SKM-1 (cell line): ENCODE data around the gene NPEPPS.

Experiments
- DNase-seq: peaks from one replicate; lab custom pipeline; 2025; ENCODE audit not compliant: unreplicated experiment; lab: John Stamatoyannopoulos, UW

NPEPPS gene

DNA sequence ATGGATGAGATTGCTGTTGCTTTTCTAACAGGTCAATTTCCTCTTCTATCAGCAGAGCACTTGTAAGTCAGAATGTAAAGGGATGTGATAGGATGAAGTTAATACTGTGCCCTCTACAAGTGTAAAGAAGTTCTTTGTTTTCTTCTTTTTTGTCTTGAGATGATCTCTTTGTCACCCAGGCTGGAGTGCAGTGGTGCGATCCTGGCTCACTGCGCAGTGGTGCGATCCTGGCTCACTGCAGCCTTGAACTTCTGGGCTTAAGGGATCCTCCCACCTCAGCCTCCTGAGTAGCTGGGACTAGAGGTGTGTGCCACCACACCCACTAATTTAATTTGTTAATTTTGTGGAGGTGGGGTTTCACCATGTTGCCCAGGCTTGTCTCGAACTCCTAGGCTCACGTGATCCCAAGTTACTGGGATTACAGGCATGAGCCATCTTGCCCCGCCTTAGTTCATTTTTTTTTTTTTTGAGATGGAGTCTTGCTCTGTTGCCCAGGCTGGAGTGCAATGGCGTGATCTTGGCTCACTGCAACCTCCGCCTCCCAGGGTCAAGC is 97.2 kb downstream of the NPEPPS start:
- DNase-seq = no peak

DNA sequence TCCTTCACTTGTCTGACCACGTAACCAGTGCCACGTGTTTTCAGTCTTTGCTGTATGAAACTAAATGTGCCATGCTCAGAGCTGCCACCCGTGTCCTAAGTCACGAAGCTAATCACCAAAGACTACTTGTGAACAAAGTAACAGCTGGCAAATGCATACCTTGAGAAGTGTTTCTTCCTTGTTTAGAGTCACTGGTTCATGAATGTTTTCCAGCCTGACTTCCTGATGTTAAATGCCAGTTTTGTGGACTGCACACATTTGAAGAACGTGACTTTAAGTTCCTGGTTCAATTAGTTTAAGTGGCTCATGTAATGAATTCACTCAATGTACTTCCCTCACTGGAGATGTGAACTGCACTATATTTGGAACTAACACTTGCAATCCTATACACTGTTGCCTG is 98.9 kb downstream of the NPEPPS start:
- no peak for DNase-seq

DNA sequence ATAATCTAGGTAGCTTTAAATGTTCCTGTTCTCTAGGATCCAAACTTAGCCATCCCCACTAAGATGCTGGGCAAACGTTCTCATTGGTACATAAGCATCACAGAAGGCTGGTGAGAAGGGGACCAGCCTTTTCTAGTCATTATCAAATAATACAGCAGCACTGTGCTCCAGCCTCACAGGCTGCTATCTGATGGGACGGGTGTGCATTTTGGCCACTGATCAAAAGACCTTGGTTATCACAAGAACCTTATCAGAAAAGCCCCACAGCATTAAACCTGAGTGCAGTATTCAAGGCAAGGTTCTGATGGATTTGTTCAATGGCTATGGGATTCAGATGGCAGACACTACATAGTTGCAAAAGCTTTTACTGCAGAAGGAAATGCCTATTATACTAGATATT is 99.7 kb downstream of the NPEPPS start:
- DNase-seq = no peak

DNA sequence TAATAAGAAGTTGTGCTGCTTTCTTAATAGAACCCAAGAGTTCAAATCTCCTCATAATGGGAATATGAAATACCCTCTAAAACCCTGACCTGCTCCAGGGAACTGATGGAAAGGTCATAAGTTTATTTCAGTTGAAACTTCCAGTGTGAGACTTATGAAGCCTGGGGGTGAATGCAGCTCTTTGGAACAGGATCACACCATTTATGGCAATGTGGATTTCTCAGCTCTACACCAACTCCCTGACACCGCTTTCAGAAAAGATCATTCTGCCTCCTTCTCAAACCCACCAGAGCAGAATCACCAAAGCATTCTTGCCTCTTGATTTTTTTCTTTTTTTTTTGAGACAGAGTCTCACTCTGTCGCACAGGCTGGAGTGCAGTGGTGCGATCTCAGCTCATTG is 102.1 kb downstream of the NPEPPS start:
- DNase-seq = no peak

DNA sequence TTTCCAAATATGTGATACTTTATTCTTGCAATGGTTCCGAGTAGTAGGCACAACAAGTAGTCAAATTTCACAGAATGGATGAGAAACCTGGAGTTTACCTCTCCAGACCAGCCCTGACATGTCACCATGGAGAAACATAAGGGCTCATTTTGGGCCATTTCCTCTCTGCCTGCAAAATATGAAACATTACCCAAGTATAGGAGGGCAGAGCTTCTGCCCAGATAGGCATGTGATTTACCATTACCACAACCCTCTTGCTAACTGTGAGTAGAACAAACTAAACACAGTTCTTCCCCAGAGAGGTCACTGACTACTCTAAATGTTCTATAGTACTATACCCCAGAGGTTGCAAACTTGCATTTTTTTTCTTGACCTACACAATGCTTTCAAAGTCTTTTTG is 103.1 kb downstream of the NPEPPS start:
- DNase-seq = no peak

DNA sequence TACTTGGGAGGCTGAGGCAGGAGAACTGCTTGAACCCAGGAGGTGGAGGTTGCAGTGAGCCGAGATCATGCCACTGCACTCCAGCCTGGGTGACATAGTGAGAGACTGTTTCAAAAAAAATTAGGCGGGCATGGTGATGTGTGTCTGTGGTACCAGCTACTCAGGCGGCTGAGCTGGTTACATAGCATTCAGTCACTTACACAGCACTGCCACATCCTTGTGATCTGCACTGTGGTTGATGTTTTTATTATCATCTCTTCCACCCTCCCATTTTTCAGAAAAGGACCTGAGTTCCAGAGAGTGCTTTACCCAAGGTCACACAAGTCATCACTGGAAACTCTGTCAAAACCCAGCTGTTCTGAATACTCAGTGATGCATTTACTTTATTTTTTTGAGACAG is 104.0 kb downstream of the NPEPPS start:
- no peak for DNase-seq

DNA sequence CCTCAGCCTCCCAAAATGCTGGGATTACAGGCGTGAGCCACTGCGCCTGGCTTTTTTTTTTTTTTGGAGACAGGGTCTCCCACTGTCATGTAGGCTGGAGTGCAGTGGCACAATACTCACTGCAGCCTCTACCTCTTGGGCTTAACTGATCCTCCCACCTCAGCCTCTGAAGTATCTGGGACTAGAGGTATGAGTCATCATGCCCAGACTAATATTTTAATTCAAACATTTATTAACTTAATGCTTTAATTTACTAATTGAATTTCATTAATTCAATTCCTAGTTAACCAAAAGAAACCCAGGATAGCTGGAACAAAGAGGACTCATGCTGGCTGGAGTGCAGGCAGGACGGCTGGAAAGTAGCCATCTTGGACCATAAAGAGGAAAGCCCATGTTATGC is 104.8 kb downstream of the NPEPPS start:
- no peak for DNase-seq

DNA sequence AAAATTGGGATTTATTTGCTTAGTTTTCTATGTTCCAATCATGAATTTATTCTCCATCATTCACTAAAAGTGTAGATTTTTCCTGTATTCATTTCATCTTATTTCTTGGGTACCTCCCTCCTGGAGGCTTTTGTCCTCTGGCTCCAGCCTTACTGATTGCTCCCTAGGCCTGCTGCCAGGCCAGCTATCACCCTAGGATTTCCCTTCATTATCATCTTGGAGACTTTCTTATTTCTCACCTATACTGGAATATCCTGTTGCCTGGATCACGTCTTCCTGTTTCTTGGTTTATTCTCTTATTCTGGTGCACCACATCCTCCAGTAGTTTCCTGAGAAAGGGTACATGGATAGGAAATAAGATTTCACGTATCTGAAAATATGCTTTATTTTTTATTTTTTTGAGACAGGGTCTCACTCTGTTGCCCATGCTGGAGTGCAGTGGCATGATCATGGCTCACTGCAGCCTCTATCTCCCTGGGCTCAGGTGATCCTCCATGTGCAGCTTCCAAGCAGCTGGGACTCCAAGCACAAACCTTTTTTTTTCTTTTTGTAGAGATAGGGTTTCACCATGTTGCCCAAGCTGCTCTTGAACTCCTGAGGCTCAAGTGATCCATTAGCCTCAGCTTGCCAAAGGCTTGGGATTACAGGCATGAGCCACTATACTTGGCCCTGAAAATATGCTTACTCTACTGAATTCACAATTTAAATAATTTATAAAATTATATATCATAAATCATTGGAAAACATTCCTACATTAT is 105.5 kb downstream of the NPEPPS start:
- no peak for DNase-seq

DNA sequence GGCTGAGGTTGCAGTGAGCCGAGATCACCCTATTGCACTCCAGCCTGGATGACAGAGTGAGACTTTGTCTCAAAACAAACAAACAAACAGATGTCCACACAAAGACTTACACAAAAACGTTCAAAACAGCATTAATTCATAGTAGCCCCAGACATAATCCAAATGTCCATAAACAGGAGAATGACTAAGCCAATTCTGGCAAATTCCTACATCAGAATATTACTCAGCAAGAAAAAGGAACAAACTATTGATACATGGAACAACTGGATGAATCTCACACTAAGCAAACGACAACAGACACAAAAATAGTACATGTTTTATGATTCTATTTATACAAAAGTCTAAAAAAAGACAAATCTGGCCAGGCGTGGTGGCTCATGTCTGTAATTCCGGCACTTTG is 108.0 kb downstream of the NPEPPS start:
- no peak for DNase-seq

DNA sequence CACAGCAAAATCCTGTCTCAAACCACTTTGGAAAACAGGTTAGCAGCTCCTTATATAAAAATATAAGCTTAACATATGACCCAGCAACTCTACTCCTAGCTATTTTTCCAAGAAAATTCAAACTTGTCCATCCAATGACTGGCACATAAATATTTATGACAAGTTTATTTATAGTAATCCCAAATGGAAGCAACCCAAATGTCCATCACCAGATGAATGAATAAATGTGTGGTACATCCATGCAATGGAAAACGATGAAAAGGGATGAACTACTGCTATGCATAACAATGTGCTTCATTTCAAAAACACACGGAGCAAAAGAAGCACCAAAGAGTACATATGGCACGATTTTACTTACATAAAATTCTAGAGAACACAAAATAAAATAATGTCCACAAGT is 109.2 kb downstream of the NPEPPS start:
- no peak for DNase-seq

DNA sequence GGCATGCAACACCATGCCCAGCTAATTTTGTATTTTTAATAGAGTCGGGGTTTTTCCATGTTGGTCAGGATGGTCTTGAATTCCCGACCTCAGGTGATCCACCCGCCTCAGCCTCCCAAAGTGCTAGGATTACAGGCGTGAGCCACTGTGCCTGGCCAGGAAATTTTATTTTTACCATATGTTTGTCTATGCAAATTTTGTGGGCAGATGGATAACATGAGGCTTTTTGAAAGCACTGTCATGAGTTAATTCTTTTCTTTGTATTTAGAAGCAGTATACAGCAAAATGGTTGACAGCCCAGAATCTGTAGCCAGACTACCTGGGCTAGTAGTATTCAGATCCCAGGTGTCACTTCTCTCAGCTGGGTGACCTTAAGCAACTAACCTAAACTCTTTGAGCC is 110.3 kb downstream of the NPEPPS start:
- no peak for DNase-seq

DNA sequence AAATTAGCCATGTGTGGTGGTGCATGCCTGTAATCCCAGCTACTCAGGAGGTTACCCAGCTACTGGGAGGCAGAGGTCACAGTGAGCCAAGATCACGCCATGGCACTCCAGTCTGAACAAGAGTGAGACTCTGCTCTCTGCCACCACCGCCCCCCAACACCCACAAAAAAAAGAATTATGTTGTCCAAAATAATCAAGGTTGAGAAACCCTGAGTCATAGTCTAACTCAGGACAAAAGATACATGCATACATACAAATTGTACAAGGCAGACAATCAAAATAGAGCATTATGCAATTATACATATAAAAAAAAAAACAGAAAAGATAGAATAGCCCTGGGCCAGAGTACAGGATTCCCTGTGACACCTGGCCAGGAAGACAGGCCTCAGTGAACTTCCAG is 112.2 kb downstream of the NPEPPS start:
- no peak for DNase-seq

DNA sequence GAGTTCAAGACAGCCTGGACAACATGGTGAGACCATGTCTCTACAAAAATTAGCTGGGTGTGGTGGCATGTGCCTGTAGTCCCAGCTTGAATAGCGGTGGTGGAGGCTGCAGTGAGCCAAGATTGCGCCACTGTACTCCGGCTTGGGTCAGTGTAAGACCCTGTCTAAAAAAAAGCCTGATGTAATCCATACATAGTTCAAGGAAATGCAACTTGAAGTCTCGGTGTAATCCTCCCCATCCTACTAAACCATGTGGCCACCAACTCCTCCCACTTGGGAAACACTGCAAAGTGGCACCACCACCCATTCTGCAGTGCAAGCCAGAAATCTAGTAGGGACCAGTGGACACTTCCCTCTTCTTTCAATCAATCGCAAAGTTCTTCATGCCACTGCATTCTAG is 113.4 kb downstream of the NPEPPS start:
- DNase-seq = peak; percentile 51

DNA sequence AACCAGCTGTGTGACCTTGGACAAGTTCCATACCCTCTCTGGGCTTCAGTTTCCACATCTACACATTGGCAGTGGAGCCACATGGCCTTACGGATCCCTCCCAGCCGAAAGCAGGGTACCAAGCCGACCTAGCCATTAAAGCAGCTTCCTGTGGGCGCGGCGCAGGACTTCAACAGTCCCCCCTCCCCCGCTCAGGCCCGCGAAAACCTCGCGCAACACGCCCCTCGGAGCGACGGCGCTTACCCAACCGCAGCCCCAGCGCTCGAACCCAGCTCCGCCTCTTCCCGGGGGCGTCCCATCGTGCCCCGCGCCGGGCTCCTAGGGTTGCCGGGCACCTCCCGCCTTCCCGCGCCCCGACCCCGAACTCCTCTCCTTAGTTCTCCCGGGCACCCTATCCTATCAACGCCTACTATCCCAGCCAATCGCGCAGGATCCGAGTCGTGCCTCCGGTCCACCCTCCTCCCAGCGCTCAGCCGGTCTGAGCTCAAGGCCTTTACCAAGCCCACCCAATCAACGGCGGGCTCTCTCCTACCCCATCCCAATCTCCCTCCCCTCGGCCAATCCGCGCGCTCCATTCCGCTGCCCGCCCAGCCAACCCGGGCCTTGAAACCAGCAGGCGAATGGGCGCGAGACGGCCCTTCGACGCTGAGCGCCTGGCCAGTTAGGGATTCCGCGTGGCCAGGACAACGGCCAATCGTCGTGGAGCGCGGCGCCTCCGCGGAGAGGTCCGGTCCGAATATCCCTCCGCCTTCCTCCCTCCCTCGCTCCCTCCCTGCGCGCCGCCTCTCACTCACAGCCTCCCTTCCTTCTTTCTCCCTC is 118.5 kb downstream of the NPEPPS start, which contains the start of gene KPNB1:
Gene KPNB1 (plus strand): TSS at position 767 of the 819 bp plus-strand sequence. CDS start 326 bp downstream, outside the sequence.
- peak; percentile 99 for DNase-seq

DNA sequence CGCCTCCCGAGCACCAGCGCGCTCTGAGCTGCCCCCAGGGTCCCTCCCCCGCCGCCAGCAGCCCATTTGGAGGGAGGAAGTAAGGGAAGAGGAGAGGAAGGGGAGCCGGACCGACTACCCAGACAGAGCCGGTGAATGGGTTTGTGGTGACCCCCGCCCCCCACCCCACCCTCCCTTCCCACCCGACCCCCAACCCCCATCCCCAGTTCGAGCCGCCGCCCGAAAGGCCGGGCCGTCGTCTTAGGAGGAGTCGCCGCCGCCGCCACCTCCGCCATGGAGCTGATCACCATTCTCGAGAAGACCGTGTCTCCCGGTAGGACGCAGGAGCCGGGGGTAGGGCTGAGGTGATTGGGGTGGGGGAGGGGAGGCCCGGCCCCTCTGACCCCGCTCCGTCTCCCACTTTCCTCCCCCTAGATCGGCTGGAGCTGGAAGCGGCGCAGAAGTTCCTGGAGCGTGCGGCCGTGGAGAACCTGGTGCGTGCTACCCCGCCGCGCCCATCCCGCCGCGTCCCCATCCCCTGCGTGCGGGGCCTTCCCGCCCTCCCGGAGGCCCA is 119.1 kb downstream of the NPEPPS start:
- peak; percentile 56 for DNase-seq

DNA sequence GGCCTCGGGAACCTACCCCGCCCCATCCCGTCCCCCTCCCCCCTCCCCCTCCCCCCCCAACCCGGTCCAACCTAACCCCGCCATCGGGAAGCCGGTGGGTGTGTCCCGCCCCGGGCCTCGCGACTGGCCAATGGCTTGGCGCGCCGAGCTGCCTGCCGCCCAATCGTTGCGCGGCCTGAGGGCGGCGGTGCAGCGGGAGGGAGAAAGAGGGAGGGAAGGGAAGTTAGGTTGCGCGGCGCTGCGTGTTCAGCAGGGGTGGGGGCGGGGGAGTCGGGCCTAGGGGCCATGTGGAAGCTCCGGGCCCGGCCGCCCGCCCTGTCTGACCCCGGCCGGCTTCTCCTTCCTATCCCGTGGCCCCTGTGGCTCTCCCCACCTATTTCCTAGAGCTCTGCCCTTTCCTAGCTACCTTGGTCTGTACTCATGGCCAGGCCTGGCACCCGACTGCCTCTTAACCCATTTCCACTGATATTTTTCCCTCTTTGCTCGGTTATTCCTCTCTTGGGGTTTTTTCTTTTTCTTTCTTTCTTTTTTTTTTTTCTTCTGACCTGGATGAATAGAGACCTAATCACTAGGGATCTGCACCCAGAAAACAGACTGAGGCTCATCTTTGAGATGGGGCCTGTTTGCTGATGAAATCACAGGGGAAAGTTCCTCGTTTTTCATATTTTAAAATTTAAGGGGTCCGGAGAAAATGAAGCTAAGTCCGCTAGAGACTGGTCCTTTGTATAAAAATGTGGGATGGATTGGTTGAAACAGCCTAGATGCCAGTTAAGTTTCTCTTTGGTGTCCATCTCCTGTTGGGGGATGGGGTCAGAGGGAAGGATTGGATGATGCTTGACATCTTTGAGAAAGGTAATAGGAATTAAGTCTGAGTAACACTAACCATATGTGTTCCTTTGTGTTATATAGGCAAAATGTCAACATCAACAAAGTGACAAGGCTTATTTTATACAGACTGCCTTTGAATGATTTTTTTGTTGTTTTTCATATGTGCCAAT is 119.9 kb downstream of the NPEPPS start:
- DNase-seq = peak; percentile 90

DNA sequence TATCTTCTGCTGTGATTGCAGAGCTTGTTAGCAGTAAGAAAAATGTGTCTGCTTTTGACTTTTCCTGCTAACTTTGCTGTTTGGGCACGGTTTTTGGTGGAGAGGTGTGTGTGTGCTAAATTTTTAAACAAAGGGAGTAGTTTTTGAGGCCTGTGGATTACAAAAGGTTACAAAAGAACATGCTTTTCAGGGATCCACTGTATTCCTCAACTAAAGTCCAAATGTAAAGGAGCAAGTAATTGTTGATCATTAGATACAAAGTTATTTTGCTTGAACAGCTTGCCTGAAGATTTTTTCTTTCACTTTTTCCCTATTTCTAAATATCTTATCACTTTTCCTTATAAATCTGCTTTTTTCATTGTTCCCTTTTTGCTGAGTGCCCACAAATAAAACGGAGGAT is 120.8 kb downstream of the NPEPPS start:
- DNase-seq = no peak

DNA sequence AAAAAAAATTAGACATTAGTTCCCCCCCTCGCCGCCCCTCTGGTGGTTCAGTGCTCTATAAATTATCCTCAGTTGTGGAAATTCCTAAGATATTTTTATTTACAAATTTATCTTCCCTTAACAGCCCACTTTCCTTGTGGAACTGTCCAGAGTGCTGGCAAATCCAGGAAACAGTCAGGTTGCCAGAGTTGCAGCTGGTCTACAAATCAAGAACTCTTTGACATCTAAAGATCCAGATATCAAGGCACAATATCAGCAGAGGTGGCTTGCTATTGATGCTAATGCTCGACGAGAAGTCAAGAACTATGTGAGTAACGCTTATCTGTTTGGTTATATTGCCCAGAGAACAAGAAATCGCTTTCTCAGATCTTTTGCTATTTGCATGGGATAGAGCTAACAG is 121.7 kb downstream of the NPEPPS start:
- DNase-seq = no peak

DNA sequence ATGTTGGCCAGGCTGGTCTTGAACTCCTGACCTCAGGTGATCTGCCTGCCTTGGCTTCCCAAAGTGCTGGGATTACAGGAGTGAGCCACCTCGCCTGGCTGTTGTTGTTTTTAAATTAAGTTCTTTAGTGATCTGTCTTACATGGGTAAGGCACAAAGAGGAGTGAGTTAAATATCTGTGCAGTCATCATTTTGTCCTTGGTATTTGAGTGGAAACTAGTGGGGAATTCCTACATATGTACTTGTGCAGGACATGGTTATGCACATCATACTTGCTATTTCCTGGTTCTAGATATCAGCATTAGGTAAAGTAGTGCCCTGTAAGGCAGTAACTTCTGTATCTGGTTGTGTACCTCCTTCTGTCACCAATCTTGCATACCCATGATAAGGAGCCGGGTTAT is 122.5 kb downstream of the NPEPPS start:
- DNase-seq = no peak

DNA sequence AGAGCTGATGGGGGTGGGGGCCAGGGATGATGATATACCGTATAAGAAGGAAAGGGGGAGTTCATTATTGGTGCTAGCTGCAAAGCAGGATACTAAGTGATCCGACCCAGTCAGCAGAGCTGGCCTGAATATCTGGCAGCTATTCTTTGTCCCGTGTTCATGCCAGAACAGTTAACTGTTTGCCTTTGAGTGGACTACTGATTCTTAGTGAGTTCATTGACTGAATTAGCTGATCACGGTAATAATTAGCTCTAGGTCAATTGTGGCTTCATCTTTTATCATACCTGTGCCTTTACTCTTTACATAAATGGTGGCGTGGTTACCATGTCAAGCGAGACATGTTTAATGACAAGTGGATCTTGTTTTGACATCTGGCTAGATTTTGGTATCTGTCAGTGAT is 124.1 kb downstream of the NPEPPS start:
- no peak for DNase-seq

DNA sequence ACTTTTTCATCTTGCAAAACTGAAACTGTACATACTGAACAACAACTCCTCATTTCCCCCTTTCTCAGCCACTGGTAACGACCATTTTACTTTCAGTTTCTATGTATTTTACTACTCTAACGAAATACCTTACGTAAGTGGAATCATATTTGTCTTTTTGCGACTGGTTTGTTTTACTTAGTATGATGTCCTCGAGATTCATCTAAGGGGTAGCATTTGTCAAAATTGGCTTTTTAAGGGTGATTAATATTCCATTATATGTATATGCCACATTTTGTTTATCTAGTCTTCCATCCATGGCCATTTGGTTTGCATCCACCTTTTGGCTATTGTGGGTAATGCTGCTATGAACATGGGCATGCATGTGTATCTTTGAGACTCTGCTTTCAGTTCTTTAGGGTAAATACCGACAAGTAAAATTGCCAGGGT is 129.2 kb downstream of the NPEPPS start:
- no peak for DNase-seq
